Activated T-cell treated with anti-CD3 and anti-CD28 coated beads, Interleukin-2, amount 50 U/mL, for 48 hours (primary cell): ENCODE results near the gene APLP2.
"Not testable (repeated sequence)": the region's sequence is repeated elsewhere in the genome, so short reads cannot be mapped to it uniquely, and the experiment has no call there.

ENCODE experiments used
- DNase-seq, 2 experiments: peaks; one replicate each; pipeline ENCODE4 v3.0.0-alpha.2; 2020

APLP2 gene

DNA sequence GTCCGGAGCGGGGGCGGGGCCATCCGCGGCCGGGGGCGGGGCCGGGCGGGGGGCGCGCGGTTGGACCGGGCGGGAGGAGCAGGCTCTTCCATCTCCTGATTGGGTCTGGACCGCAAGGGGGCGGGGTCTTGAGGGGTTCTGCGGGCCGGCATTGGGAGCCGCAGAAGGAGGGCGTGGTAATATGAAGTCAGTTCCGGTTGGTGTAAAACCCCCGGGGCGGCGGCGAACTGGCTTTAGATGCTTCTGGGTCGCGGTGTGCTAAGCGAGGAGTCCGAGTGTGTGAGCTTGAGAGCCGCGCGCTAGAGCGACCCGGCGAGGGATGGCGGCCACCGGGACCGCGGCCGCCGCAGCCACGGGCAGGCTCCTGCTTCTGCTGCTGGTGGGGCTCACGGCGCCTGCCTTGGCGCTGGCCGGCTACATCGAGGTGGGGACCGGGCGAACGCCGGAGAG, at the start of gene APLP2:
TSS of gene APLP2 (plus strand) at position 236 of the 450 bp plus-strand sequence. CDS start at position 320, 84 bp downstream.
- DNase-seq: peak; percentile 96

DNA sequence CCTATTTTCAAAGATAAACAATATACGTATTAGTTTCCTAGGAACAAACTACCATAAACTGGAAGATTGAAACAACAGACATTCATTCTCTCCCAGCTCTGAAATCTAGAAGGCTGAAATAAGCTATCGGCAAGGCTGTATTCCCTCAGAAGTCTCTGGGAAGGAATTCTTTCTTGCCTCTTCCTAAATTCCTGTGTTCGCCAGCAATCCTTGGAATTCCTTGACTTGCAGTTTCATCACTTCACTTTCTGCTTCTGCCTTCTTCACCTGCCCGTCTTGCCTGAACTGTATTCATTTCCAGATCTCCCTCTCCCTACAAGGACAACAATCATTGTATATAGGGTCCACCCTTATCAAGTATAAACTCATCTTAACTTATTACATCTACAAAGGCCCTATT, 49.4 kb upstream of the APLP2 start:
- no peak for DNase-seq

GRCh38 chr11:130021606-130022005, 48.1 kb upstream of the APLP2 start:
- DNase-seq: not testable (repeated sequence)

GRCh38 chr11:130022799-130023198, 46.9 kb upstream of the APLP2 start:
- DNase-seq: no peak

DNA sequence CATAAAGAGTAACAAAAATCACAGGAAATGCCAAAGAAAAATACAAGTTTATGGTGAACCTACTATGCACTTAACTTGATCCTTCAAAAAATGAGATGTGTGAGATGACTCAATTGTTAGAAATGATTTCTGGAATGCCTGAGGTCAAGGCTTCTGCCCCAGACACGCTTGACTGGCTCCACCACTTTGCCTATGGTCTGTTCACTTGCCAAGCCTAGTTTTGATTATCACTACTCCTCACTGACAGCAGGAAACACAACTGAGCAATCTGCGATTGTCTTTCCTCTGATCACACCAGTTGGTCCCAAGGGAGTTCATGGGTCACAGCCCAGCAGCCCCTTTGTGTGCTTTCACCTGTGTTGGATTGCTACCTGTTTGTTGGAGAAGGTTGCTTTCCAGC, 46.5 kb upstream of the APLP2 start:
- no peak for DNase-seq

- DNase-seq: no peak
Measured at GRCh38 chr11:130024361-130024760, 45.3 kb upstream of the APLP2 start.

GRCh38 chr11:130025371-130025770, 44.3 kb upstream of the APLP2 start:
- DNase-seq: no peak

GRCh38 chr11:130029137-130029536, 40.6 kb upstream of the APLP2 start:
- DNase-seq: no peak

GRCh38 chr11:130031056-130031455, 38.6 kb upstream of the APLP2 start:
- no peak for DNase-seq

GRCh38 chr11:130031945-130032344, 37.7 kb upstream of the APLP2 start:
- no peak for DNase-seq

DNA sequence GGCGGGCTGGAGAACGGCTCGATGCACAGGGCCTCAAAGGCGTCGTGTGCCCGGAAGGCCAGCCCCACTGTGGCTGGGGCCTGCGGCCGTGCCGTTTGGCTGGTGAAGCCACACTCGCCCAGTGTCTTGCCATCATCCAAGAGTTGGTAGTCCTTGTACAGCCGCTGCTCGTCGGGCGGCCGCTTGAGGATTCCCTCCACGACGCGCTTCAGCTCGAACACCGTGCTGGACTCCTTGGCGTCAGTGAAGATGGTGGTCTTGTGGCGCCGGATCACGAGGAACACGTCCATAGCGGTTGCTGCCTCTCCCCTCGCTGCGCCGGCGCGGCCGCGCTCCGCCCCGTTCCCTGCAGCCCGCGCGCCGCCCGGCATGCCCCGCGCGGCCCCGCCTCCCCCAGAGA, 36.8 kb upstream of the APLP2 start:
- no peak for DNase-seq

DNA sequence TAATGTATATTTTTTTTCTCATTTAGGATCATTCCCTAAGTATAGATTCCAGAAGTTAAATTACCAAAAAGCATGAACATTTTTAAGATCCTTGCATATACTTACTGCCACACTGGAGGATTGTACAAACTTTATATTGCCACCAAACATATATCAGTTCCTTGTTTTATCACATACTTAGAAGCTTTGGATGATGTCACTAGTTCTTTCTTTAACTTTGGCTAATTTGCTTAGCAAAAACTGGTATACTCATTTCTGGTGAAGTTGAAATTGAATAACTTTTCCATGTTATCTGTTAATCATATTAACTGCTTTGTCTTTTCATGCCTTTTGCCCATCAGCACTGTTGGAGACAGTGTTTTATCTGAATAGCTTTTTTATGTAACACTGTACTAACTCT, 35.5 kb upstream of the APLP2 start:
- no peak for DNase-seq

- DNase-seq: no peak
Measured at GRCh38 chr11:130037058-130037457, 32.6 kb upstream of the APLP2 start.

- DNase-seq: no peak
Measured at GRCh38 chr11:130037881-130038585, 31.7 kb upstream of the APLP2 start.

- no peak for DNase-seq
Measured at GRCh38 chr11:130040281-130040940, 29.3 kb upstream of the APLP2 start.

- no peak for DNase-seq
Measured at GRCh38 chr11:130042093-130042591, 27.6 kb upstream of the APLP2 start.

GRCh38 chr11:130043575-130043974, 26.1 kb upstream of the APLP2 start:
- DNase-seq: no peak

GRCh38 chr11:130047141-130047540, 22.6 kb upstream of the APLP2 start:
- DNase-seq: no peak

DNA sequence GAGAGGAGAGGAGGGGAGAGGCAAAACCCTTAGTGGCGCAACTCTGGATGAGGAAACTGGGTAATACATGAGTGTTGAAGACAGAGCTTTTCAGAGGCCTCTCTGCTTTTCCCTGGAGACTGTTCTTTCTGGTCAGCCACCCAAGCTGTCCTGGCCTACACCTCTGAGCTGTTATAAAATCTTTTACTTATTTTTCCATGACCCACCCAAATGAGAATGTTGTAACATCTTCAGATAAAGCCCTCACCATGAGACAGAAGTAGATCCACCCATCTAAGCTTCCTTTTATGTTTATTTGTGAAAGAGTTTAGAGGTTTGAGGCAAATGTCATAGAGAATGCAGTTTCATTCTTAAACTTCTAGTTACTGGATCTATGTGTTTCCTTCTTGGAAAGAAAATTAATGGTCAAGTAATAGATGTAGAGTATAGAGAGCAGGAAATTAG, 20.3 kb upstream of the APLP2 start:
- no peak for DNase-seq

- DNase-seq: no peak
Measured at GRCh38 chr11:130050257-130050656, 19.4 kb upstream of the APLP2 start.

- DNase-seq: no peak
Measured at GRCh38 chr11:130051082-130051481, 18.6 kb upstream of the APLP2 start.

DNA sequence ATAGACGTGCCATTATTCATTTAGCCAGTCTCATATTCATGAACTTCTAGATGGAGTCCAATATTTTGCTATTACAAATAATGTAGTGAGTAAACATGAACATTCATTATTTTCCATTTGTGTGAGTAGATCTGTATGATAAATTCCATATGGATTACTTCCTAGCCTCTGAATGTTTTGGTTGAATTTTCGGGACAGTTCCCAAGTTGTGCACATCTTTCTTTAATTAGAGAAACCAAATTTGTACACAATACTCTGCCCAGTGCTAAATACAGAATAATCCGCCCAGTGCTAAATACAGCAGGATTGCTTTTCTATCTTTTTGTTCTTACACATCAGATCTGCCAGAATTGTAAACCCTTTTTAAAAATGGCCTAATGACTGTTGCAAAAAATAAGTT, 17.1 kb upstream of the APLP2 start:
- no peak for DNase-seq

DNA sequence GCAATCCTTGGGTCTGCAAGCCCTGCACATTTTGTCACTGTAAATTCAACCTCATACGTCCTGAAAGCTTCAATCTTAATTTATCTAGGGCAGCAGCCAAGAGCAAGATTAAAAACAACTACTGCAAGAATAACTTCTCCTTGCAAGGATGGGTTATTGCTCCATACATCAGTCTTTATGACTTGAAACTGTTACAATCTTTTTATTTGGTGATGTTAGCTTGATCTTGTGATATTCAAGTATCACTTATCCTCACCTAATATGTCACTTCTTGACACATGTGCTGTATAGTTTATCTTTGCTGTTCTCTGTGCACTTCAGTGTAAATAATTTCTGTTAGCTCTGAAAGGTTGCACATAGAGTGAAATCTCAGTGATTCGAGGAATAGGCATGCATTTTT, 14.7 kb upstream of the APLP2 start:
- DNase-seq: no peak

- no peak for DNase-seq
Measured at GRCh38 chr11:130055617-130056016, 14.1 kb upstream of the APLP2 start.
